Femur (tissue), 1 donor: ENCODE data around the gene PCDHGA5.
"Not testable (repeated sequence)": the region's sequence is repeated elsewhere in the genome, so short reads cannot be mapped to it uniquely, and the experiment has no call there.

ENCODE experiments used
- DNase-seq: peaks from one replicate; pipeline ENCODE4 v3.0.0-alpha.2; 2017

PCDHGA5 gene

DNA sequence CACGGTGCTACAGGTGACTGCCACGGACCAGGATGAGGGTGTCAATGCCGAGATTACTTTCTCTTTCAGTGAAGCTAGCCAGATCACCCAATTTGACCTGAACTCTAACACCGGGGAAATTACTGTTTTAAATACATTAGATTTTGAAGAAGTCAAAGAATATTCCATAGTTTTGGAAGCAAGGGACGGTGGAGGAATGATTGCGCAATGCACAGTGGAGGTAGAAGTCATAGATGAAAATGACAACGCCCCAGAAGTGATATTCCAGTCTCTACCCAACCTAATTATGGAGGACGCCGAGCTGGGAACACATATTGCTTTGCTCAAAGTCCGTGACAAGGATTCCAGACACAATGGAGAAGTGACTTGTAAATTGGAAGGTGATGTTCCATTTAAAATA, 24.7 kb downstream of the PCDHGA5 start:
- DNase-seq = no peak

DNA sequence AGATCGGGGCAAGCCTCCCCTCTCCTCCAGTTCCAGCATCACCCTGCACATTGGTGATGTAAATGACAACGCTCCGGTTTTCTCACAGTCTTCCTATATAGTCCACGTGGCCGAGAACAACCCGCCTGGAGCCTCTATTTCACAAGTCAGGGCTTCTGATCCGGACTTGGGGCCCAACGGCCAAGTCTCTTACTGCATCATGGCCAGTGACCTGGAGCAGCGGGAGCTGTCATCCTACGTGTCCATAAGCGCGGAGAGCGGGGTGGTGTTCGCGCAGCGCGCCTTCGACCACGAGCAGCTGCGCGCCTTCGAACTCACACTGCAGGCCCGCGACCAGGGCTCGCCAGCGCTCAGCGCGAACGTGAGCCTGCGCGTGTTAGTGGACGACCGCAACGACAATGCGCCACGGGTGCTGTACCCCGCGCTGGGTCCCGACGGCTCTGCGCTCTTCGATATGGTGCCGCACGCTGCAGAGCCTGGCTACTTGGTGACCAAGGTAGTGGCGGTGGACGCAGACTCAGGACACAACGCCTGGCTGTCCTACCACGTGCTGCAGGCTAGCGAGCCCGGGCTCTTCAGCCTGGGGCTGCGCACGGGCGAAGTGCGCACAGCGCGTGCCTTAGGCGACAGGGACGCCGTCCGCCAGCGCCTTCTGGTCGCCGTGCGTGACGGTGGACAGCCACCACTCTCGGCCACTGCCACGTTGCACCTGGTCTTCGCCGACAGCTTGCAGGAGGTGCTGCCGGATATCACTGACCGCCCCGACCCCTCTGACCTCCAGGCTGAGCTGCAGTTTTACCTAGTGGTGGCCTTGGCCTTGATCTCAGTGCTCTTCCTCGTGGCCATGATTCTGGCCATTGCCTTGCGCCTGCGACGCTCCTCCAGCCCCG, 25.4 kb downstream of the PCDHGA5 start:
- DNase-seq = no peak

DNA sequence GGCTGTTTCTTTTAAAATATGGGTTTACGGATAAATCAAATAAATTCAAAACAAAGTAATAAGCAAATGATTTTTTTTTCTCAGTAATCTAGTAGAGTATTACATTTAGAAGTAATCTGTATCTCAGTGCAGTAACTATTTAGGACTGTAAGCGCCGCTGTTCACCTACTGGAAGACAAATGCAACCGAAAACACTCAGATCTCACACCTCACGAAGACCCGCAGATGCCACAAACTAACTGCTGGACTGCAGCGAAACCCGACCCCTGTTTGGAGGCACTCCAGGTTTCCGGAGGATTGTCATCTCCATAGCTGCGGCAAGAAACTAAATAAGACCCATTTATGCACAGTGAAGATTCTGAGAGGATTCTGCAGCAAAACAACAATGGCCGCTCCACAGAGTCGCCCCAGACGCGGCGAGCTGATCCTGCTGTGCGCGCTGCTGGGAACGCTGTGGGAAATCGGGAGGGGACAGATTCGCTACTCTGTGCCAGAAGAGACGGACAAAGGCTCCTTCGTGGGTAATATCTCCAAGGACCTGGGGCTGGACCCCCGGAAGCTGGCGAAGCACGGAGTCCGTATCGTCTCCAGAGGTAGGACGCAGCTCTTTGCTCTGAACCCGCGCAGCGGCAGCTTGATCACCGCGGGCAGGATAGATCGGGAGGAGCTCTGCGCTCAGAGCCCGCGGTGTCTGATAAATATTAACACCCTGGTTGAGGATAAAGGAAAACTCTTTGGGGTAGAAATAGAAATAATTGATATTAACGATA, 28.7 kb downstream of the PCDHGA5 start, which contains the start of gene PCDHGA8:
TSS of gene PCDHGA8 (plus strand) at position 205 of the 770 bp plus-strand sequence. CDS start at position 386, 181 bp downstream.
- DNase-seq = no peak

DNA sequence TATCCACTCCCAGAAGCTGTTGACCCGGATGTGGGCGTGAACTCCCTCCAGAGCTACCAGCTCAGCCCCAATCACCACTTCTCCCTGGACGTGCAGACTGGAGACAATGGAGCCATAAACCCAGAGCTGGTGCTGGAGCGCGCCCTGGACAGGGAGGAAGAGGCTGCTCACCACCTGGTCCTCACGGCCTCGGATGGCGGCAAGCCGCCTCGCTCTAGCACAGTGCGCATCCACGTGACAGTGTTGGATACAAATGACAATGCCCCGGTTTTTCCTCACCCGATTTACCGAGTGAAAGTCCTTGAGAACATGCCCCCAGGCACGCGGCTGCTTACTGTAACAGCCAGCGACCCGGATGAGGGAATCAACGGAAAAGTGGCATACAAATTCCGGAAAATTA, 29.3 kb downstream of the PCDHGA5 start:
- DNase-seq = no peak

DNA sequence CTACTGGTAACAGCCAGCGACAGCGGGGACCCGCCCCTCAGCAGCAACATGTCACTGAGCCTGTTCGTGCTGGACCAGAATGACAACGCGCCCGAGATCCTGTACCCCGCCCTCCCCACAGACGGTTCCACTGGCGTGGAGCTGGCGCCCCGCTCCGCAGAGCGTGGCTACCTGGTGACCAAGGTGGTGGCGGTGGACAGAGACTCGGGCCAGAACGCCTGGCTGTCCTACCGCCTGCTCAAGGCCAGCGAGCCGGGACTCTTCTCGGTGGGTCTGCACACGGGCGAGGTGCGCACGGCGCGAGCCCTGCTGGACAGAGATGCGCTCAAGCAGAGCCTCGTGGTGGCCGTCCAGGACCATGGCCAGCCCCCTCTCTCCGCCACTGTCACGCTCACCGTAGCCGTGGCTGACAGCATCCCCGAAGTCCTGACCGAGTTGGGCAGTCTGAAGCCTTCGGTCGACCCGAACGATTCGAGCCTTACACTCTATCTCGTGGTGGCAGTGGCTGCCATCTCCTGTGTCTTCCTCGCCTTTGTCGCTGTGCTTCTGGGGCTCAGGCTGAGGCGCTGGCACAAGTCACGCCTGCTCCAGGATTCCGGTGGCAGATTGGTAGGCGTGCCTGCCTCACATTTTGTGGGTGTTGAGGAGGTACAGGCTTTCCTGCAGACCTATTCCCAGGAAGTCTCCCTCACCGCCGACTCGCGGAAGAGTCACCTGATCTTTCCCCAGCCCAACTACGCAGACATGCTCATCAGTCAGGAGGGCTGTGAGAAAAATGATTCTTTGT, 30.6 kb downstream of the PCDHGA5 start:
- DNase-seq = not testable (repeated sequence)

DNA sequence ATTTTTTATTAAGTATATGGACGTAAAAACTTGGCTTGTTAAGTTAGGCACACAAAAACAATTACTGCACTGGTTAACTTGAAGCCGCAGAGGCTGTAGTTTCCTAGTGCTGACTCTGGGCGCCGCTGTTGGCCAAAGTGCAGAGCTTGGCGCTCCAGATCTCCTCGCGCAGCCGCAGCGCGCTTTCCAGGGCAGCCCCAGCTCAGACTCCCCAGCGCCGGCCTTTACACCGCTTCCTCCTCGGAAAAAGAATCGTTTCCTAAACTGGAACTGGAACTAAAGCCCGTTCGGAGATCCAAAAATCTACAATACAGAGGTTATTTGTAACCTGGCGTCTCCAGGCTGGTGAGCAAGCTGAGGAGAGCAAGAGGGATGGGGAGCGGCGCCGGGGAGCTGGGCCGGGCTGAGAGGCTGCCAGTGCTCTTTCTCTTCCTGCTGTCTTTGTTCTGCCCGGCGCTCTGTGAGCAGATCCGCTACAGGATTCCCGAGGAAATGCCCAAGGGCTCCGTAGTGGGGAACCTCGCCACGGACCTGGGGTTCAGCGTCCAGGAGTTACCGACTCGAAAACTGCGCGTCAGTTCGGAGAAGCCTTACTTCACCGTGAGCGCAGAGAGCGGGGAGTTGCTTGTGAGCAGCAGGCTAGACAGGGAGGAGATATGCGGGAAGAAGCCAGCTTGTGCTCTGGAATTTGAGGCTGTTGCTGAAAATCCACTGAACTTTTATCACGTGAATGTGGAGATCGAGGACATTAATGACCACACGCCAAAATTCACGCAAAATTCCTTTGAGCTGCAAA, 34.0 kb downstream of the PCDHGA5 start, which contains the start of gene PCDHGB5:
TSS of gene PCDHGB5 (plus strand) at position 192 of the 796 bp plus-strand sequence. CDS start at position 373, 181 bp downstream.
- not testable (repeated sequence) for DNase-seq

DNA sequence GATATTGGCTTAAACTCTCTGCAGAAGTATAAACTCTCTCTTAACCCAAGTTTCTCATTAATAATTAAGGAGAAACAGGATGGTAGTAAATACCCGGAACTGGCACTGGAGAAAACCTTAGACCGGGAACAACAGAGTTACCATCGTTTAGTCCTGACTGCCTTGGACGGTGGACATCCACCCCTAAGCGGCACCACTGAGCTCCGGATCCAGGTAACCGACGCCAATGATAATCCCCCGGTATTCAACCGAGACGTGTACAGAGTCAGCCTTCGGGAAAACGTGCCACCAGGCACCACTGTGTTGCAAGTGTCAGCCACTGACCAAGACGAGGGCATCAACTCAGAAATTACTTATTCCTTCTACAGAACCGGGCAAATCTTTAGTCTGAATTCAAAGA, 34.6 kb downstream of the PCDHGA5 start:
- DNase-seq = no peak

DNA sequence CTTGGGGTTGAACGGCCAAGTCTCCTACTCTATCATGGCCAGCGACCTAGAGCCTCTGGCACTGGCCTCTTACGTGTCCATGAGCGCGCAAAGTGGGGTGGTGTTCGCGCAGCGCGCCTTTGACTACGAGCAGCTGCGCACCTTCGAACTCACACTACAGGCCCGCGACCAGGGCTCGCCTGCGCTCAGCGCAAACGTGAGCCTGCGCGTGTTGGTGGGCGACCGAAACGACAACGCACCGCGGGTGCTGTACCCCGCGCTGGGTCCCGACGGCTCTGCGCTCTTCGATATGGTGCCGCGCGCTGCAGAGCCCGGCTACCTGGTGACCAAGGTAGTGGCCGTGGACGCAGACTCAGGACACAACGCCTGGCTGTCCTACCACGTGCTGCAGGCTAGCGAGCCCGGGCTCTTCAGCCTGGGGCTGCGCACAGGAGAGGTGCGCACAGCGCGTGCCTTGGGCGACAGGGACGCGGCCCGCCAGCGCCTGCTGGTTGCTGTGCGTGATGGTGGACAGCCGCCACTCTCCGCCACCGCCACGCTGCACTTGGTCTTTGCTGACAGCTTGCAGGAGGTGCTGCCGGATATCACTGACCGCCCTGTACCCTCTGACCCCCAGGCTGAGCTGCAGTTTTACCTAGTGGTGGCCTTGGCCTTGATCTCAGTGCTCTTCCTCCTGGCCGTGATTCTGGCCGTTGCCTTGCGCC, 35.7 kb downstream of the PCDHGA5 start:
- DNase-seq = no peak

DNA sequence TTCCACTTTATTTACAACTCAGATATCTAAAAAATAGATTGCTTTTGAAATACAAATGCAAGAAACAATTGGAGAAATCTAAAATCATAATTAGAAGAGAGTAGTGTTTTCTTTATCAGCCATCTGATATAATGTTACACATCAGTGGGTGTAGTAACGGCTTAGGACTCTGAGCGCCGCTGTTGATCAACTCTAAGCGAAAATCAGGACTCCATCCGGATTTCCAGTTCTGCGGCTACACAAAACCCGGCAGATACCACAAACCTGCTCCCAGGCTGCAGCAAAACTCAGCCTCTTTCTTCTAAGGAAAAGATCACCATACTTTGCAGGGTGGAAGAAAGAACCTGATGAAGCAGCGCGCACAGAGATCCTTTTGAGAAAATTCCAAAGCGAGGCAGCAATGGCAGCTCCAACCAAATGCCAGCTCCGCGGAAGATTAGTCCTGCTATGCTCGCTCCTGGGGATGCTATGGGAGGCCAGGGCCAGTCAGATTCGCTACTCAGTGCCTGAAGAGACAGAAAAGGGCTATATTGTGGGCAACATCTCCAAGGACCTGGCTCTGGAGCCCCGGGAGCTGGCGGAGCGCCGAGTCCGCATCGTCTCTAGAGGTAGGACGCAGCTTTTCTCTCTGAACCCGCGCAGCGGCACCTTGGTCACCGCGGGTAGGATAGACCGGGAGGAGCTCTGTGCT, 38.7 kb downstream of the PCDHGA5 start, which contains the start of gene PCDHGA9:
TSS of gene PCDHGA9 (plus strand) at position 226 of the 691 bp plus-strand sequence. CDS start at position 401, 175 bp downstream.
- DNase-seq = no peak

DNA sequence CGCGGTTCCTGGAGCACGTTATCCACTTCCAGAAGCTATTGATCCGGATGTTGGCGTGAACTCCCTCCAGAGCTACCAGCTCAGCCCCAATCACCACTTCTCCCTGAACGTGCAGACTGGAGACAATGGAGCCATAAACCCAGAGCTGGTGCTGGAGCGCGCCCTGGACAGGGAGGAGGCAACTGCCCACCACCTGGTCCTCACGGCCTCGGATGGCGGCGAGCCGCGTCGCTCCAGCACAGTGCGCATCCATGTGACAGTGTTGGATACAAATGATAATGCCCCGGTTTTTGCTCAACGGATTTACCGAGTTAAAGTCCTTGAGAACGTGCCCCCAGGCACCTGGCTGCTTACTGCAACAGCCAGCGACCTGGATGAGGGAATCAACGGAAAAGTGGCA, 39.4 kb downstream of the PCDHGA5 start:
- no peak for DNase-seq

DNA sequence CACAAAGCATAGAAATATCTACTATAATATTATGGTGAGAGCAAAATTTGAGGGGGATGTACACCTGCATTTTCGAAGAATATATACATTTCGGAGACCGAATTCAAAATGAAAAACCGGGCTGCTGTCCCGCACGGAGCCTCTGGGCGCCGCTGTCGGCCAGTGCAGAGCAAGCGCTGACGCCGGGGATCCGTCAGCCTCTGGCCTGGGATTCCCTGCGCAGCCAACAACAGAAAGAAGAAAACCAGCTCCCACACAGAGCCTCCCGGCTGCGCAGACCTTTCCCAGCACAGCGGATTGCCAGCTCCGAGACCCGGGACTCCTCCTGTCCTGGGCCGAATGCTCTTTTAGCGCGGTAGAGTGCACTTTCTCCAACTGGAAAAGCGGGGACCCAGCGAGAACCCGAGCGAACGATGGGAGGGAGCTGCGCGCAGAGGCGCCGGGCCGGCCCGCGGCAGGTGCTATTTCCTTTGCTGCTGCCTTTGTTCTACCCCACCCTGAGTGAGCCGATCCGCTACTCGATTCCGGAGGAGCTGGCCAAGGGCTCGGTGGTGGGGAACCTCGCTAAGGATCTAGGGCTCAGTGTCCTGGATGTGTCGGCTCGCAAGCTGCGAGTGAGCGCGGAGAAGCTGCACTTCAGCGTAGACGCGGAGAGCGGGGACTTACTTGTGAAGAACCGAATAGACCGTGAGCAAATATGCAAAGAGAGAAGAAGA, 44.0 kb downstream of the PCDHGA5 start, which contains the start of gene PCDHGB6:
TSS of gene PCDHGB6 (plus strand) at position 232 of the 716 bp plus-strand sequence. CDS start at position 414, 182 bp downstream.
- peak; percentile 61 for DNase-seq

DNA sequence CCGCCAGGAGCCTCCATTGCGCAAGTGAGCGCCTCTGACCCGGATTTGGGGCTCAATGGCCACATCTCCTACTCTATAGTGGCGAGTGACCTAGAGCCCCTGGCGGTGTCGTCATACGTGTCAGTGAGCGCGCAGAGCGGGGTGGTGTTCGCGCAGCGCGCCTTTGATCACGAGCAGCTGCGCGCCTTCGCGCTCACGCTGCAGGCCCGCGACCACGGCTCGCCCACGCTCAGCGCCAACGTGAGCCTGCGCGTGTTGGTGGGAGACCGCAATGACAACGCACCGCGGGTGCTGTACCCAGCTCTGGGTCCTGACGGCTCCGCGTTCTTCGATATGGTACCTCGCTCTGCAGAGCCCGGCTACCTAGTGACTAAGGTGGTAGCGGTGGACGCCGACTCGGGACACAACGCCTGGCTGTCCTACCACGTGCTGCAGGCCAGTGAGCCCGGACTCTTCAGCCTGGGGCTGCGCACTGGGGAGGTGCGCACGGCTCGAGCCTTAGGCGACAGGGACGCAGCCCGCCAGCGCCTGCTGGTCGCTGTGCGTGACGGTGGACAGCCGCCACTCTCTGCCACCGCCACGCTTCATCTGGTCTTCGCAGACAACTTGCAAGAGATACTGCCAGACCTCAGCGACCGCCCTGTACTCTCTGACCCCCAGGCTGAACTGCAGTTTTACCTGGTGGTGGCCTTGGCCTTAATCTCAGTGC, 45.8 kb downstream of the PCDHGA5 start:
- DNase-seq = no peak

DNA sequence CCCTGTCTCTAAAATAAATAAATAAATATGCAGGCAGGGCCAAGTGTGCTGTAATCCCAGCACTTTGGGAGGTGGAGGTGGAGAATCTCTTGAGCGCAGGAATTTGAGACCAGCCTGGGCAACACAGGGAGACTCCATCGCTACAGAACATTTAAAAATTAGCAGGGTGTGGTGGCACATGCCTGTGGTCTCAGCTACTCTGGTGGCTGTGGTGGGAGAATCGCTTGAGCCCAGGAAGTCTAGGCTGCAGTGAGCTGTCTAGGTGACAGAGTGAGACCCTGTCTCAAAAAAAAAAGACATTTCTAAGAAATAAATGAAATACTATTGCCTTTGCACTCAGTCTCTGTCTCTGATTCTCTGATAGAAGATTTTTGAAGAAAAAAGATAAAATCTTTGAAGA, 47.6 kb downstream of the PCDHGA5 start:
- DNase-seq = no peak

DNA sequence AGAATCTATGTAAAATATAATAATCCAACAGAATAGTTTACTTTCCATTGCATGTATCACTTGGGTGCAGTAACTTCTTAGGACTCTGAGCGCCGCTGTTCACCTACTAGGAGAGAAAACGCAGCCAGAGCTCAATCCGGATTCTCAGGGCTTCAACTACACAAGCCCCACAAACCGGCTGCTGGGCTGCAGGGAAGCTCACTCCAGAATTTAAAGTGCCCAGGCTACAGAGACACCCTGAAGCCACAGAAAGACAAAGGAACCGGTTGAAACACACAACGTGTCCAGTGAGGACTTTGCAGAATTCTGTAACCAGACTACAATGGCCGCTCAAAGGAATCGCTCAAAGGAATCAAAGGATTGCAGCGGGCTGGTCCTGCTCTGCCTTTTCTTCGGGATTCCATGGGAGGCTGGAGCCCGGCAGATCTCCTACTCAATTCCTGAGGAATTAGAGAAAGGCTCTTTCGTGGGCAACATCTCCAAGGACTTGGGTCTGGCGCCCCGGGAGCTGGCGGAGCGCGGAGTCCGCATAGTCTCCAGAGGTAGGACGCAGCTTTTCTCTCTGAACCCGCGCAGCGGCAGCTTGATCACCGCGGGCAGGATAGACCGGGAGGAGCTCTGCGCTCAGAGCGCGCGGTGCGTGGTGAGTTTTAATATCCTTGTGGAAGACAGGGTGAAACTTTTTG, 49.0 kb downstream of the PCDHGA5 start, which contains the start of gene PCDHGA10:
TSS of gene PCDHGA10 (plus strand) at position 134 of the 686 bp plus-strand sequence. CDS start at position 323, 189 bp downstream.
- DNase-seq = no peak

DNA sequence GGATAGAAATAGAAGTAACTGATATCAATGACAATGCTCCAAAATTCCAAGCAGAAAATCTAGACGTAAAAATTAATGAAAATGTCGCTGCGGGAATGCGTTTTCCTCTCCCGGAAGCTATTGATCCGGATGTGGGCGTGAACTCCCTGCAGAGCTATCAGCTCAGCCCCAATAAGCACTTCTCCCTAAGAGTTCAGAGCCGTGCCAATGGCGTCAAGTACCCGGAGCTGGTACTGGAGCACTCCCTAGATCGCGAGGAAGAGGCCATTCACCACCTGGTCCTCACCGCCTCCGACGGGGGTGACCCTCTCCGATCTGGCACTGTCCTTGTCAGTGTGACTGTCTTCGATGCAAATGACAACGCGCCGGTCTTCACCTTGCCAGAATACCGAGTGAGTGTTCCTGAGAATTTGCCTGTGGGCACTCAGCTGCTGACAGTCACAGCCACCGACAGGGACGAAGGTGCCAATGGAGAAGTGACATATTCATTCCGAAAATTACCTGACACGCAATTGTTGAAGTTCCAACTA, 49.6 kb downstream of the PCDHGA5 start:
- DNase-seq = no peak

DNA sequence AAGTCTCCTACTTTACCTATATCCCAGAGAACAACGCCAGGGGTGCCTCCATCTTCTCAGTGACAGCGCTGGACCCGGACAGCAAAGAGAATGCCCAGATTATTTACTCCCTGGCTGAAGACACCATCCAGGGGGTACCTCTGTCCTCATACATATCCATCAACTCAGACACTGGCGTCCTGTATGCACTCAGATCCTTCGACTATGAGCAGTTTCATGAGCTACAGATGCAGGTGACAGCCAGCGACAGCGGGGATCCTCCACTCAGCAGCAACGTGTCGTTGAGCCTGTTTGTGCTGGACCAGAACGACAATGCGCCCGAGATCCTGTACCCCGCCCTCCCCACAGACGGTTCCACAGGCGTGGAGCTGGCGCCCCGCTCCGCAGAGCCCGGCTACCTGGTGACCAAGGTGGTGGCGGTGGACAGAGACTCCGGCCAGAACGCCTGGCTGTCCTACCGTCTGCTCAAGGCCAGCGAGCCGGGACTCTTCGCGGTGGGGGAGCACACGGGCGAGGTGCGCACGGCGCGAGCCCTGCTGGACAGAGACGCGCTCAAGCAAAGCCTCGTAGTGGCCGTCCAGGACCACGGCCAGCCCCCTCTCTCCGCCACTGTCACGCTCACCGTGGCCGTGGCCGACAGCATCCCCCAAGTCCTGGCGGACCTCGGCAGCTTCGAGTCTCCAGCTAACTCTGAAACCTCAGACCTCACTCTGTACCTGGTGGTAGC, 50.7 kb downstream of the PCDHGA5 start:
- DNase-seq = not testable (repeated sequence)

DNA sequence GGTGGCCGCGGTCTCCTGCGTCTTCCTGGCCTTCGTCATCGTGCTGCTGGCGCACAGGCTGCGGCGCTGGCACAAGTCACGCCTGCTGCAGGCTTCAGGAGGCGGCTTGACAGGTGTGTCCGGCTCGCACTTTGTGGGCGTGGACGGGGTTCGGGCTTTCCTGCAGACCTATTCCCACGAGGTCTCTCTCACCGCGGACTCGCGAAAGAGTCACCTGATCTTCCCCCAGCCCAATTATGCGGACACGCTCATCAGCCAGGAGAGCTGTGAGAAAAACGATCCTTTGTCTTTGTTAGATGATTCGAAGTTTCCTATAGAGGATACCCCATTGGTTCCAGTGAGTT, 51.3 kb downstream of the PCDHGA5 start:
- DNase-seq = not testable (repeated sequence)
